K562 (cell line): ENCODE data around the gene ZNF333. TPM values are rescaled to one million over a fixed set of nuclear protein-coding genes. Genes with fewer than 3 reads are reported as not detected.

Experiments used
- ATAC-seq: fragments of 200-7000 bp; cut with Tn5 transposase; 3 replicates; pipeline ENCODE4 v1.9.1; 2020; ENCODE audit warnings: moderate library complexity
- BruUV-seq: library from RNA; stranded (reverse); fragments of 400-500 nt; replicated peaks from 2 replicates; lab custom pipeline; 2021; lab: Mats Ljungman, UMichigan
- CTCF ChIA-PET: fragments of 300-600 bp; formaldehyde crosslinking; extraction: SDS; loops from one replicate; lab custom pipeline; 2021; ENCODE audit warnings: low intra/inter-chr PET ratio; lab: Yijun Ruan, JAX
- POLR2A ChIA-PET: fragments of 300-600, 350-650 bp; sonication (Branson Sonifier 250); formaldehyde crosslinking; extraction: SDS; loops from one replicate; lab custom pipeline; 2021; ENCODE audit warnings: antibody characterized with exemption, inconsistent platforms; lab: Yijun Ruan, JAX
- DNase-seq, 4 experiments: peaks; one replicate each; pipeline versions ENCODE4 v3.0.0 to v3.0.0-alpha.2; 2011 to 2018; ENCODE audit warnings: low spot score in 3 of 4, mixed read lengths in 3 of 4; ENCODE audit errors: extremely low read depth in 1 of 4
- FAIRE-seq: peaks from 2 replicates; lab custom pipeline; 2011; peaks lifted over from hg19 to GRCh38; lab: Jason Lieb, UNC
- H2AFZ ChIP-seq: 2 replicates; pipeline ENCODE4 v1.6.0; 2011; ENCODE audit warnings: low read depth, low read length, control low read depth, inconsistent platforms
- H3K27ac ChIP-seq: fragments of 200-600 bp; 3 replicates; pipeline ENCODE4 v1.8.0; 2011; ENCODE audit warnings: low read depth, mild to moderate bottlenecking, control low read depth, inconsistent platforms, low read length, moderate library complexity, mixed read lengths; ENCODE audit errors: extremely low read depth
- H3K27me3 ChIP-seq, 2 experiments: fragments of 300-600 bp in 1 of 2; 2 replicates in 1 of 2; 3 replicates in 1 of 2; pipeline versions ENCODE4 v1.6.0 to v1.8.0; 2011; ENCODE audit warnings: inconsistent platforms in 2 of 2, low read length in 2 of 2, mild to moderate bottlenecking in 1 of 2, mixed read lengths in 1 of 2, moderate library complexity in 1 of 2; ENCODE audit not compliant: control insufficient read depth in 2 of 2, insufficient read depth in 2 of 2
- H3K36me3 ChIP-seq: fragments of 300-600 bp; 3 replicates; pipeline ENCODE4 v1.8.0; 2011; ENCODE audit warnings: mild to moderate bottlenecking, low read length, inconsistent platforms; ENCODE audit not compliant: control insufficient read depth, insufficient read depth
- H3K4me1 ChIP-seq, 2 experiments: fragments of 200-600 bp in 1 of 2; replicated peaks in 1 of 2; 2 replicates in 1 of 2; 3 replicates in 1 of 2; pipeline versions ENCODE4 v1.5.1 to v1.8.0; 2011; ENCODE audit warnings: inconsistent platforms in 2 of 2, low read length in 2 of 2, mild to moderate bottlenecking in 1 of 2, mixed read lengths in 1 of 2, moderate library complexity in 1 of 2; ENCODE audit not compliant: control insufficient read depth in 2 of 2, insufficient read depth in 2 of 2
- H3K4me2 ChIP-seq: 2 replicates; pipeline ENCODE4 v1.6.1; 2011; ENCODE audit warnings: low read length, control low read depth, inconsistent platforms, mixed read lengths; ENCODE audit not compliant: insufficient read depth
- H3K4me3 ChIP-seq: fragments of 200-600 bp; sonication (generic), shearing (Covaris generic); 2 replicates; pipeline ENCODE4 v1.5.1; 2016; ENCODE audit warnings: control low read depth, inconsistent platforms
- H3K79me2 ChIP-seq: fragments of 200-600 bp; 3 replicates; pipeline ENCODE4 v1.8.0; 2011; ENCODE audit warnings: low read length, inconsistent platforms; ENCODE audit not compliant: control insufficient read depth, insufficient read depth
- H3K9ac ChIP-seq, 2 experiments: 2 replicates each; pipeline versions ENCODE4 v1.6.0 to v1.6.1; 2011; ENCODE audit warnings: low read depth in 2 of 2, low read length in 2 of 2, control low read depth in 1 of 2, inconsistent platforms in 1 of 2, mild to moderate bottlenecking in 1 of 2, mixed read lengths in 1 of 2; ENCODE audit not compliant: insufficient read depth in 1 of 2
- H3K9me1 ChIP-seq: one replicate; pipeline ENCODE4 v1.6.0; 2011; ENCODE audit warnings: inconsistent platforms, mild to moderate bottlenecking, low read length, moderate library complexity; ENCODE audit not compliant: control insufficient read depth, insufficient read depth
- H3K9me3 ChIP-seq: replicated peaks from 2 replicates; pipeline ENCODE4 v1.5.1; 2011; ENCODE audit warnings: low read depth, low read length, inconsistent platforms; ENCODE audit not compliant: control insufficient read depth, insufficient read depth
- H4K20me1 ChIP-seq: replicated peaks from 2 replicates; pipeline ENCODE4 v1.6.1; 2011; ENCODE audit warnings: low read length, inconsistent platforms, mixed read lengths; ENCODE audit not compliant: control insufficient read depth, insufficient read depth
- ERF ChIP-seq: fragments of 450-650 bp; formaldehyde crosslinking; IDR thresholded peaks from 2 replicates; pipeline ENCODE4 v1.4.0; 2020; ENCODE audit warnings: mild to moderate bottlenecking, mixed read lengths
- FOXK1 ChIP-seq: sonication (generic); formaldehyde crosslinking; IDR thresholded peaks from 2 replicates; pipeline ENCODE4 v1.8.0; 2022; ENCODE audit warnings: missing genetic modification reagents, mild to moderate bottlenecking, borderline replicate concordance
- NELFE ChIP-seq: IDR thresholded peaks from 2 replicates; pipeline ENCODE4 v1.6.1; 2011; ENCODE audit warnings: mild to moderate bottlenecking; ENCODE audit not compliant: insufficient read depth, insufficient read length
- WGBS: fragments of 100-300 bp; shearing (Covaris generic); methylation state at CpG from one replicate; pipeline ENCODE4 v1.1.6; 2016; ENCODE audit warnings: low coverage, mixed read lengths; ENCODE audit not compliant: insufficient coverage; ENCODE audit errors: missing lambda C conversion rate; 5-methylcytosine and 5-hydroxymethylcytosine counted together
- in situ Hi-C: fragments of 300-500 bp; cut with MboI; formaldehyde crosslinking; loops from 4 replicates; pipeline ENCODE4 v1.15.0; 2018; ENCODE audit warnings: inconsistent platforms, mixed read lengths
- intact Hi-C: fragments of 100-400 bp; cut with micrococcal nuclease; formaldehyde crosslinking; loops from 2 replicates; pipeline ENCODE4 v1.14.2; 2022
- polyA plus RNA-seq, 8 experiments: library from polyadenylated mRNA; depleted of rRNA in 4 of 8; stranded (reverse) in 5 of 8; unstranded in 3 of 8; fragments of >200 nt; fragmentation: Nextera tagmentation in 2 of 8; fragmentation: Illumina TruSeq in 1 of 8; extraction: Ambion mirVana in 2 of 8; extraction: Trizol in 1 of 8; gene quantifications; 2 replicates each; pipeline versions ENCODE4 v1.2.1 to v1.2.3, GENCODE V29; 2011 to 2014; ENCODE audit warnings: inconsistent platforms in 1 of 8, missing spikeins in 1 of 8
- total RNA-seq, 7 experiments: library from RNA; depleted of rRNA in 6 of 7; stranded (reverse); fragments of >200 nt in 6 of 7; fragmentation: Illumina TruSeq in 2 of 7; extraction: Trizol in 2 of 7; gene quantifications; 2 replicates each; pipeline versions ENCODE4 v1.2.1 to v1.2.3, GENCODE V29; 2011 to 2021; ENCODE audit warnings: low replicate concordance in 1 of 7
- TF ChIP-seq, protein P1 (sequence below), 2 experiments: fragments of 450-650 bp; formaldehyde crosslinking in 1 of 2; IDR thresholded peaks; 2 replicates each; pipeline versions ENCODE4 v1.4.0 to v1.6.1; 2014 to 2020; ENCODE audit warnings: mild to moderate bottlenecking in 2 of 2, borderline replicate concordance in 1 of 2, low read depth in 1 of 2

The ZNF333 gene
- total and polyA plus RNA-seq, 9 of the 15 experiments (the other 6 are each of a cell fraction or from before 2014, with no cell fraction given), result 2.8 to 10.3 (median 6.3) TPM

DNA sequence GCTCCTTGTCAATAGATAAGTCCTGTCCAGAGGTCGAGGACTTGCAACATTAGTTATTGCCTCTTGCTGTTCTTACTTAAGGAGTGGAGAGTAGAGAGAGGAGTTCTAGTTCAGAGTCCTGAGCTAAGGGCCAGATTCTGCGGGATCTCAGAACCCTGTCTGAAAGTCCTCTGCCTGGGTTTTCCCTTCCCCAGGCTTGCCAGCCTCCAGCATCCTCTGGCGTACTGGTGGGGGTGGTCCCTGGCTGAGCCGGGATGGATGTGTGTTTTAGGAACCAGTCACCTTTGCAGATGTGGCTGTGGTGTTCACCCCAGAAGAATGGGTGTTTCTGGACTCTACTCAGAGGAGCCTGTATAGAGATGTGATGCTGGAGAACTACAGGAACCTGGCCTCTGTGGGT is 26.0 kb downstream of the ZNF333 start:
- CTCF ChIA-PET, result no interaction called here
- in situ Hi-C loops (no loop called here), intact Hi-C loops (no loop called here)
- H3K9ac ChIP-seq, result no peak overlapping the region
- H3K4me3 ChIP-seq, result no peak overlapping the region
- H3K27ac ChIP-seq, result no peak overlapping the region
- no peaks in the 10 kb centered on the region for H3K4me1 ChIP-seq
- DNase-seq, result no peak
- no peaks in the 10 kb centered on the region for H3K79me2 ChIP-seq
- H2AFZ ChIP-seq, result no peak overlapping the region
- no peaks in the 10 kb centered on the region for H3K27me3 ChIP-seq
- no peak for FAIRE-seq
- H3K4me2 ChIP-seq, result no peak overlapping the region
- no TSS peak for BruUV-seq
- WGBS, result 35% methylated on average over 4 of the region's 4 CpGs
- peaks cover 14% of the 10 kb centered on the region; the same call in 2 of the 3 replicates for H3K36me3 ChIP-seq
- H4K20me1 ChIP-seq, result no peaks in the 10 kb centered on the region
- POLR2A ChIA-PET, result no interaction called here
- ATAC-seq, result no peak
- H3K9me3 ChIP-seq, result peaks cover 23% of the 10 kb centered on the region
- no peaks in the 10 kb centered on the region for H3K9me1 ChIP-seq
- TF ChIP-seq NELFE (no peak), ERF (CRISPR knock-in tag) (no peak), FOXK1 (no peak)
- TF ChIP-seq, protein P1, sequence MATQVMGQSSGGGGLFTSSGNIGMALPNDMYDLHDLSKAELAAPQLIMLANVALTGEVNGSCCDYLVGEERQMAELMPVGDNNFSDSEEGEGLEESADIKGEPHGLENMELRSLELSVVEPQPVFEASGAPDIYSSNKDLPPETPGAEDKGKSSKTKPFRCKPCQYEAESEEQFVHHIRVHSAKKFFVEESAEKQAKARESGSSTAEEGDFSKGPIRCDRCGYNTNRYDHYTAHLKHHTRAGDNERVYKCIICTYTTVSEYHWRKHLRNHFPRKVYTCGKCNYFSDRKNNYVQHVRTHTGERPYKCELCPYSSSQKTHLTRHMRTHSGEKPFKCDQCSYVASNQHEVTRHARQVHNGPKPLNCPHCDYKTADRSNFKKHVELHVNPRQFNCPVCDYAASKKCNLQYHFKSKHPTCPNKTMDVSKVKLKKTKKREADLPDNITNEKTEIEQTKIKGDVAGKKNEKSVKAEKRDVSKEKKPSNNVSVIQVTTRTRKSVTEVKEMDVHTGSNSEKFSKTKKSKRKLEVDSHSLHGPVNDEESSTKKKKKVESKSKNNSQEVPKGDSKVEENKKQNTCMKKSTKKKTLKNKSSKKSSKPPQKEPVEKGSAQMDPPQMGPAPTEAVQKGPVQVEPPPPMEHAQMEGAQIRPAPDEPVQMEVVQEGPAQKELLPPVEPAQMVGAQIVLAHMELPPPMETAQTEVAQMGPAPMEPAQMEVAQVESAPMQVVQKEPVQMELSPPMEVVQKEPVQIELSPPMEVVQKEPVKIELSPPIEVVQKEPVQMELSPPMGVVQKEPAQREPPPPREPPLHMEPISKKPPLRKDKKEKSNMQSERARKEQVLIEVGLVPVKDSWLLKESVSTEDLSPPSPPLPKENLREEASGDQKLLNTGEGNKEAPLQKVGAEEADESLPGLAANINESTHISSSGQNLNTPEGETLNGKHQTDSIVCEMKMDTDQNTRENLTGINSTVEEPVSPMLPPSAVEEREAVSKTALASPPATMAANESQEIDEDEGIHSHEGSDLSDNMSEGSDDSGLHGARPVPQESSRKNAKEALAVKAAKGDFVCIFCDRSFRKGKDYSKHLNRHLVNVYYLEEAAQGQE (IDR thresholded peaks at IDR 0.05; ENCODE audit: borderline replicate concordance), result no peak
- TF ChIP-seq, protein P1 (CRISPR knock-in tag; IDR thresholded peaks at IDR 0.05; ENCODE audit: low read depth), result no peak
